Right lobe of liver (tissue), 4 donors: ENCODE data around the gene RPL15.

Experiments
- CTCF ChIP-seq, 4 donors: fragments of 200-600 bp in 3 of 4; fragments of 450-650 bp in 1 of 4; IDR thresholded peaks; one replicate each; pipeline versions ENCODE4 v1.5.1 to v1.8.0; 2016 to 2022; ENCODE audit warnings: antibody characterized with exemption in 4 of 4, mild to moderate bottlenecking in 2 of 4
- POLR2A ChIP-seq: fragments of 450-650 bp; IDR thresholded peaks from one replicate; pipeline ENCODE4 v1.6.1; 2017; ENCODE audit warnings: antibody characterized with exemption, mild to moderate bottlenecking
- donor health status: DM: no; HTN: no; CAD: no.
- donor health status: DM: no; HTN: no; CAD: no.
- donor health status: DM: no; HTN: yes; CAD: no.

- TF ChIP-seq CTCF (IDR thresholded peaks at IDR 0.05) (no peak), POLR2A (no peak)
Measured at GRCh38 chr3:23952646-23953045, 35.7 kb downstream of the RPL15 start.
